GM18526 (cell line): ENCODE data around the gene SCEL.

Source experiments
- POLR2A ChIP-seq: IDR thresholded peaks from 3 replicates; pipeline ENCODE4 v1.6.1; 2011; ENCODE audit not compliant: insufficient read length; ENCODE audit errors: extremely low read depth

SCEL gene

GRCh38 chr13:77515785-77516184 is 19.7 kb upstream of the SCEL start:
- no peak for TF ChIP-seq POLR2A

GRCh38 chr13:77516342-77516789 is 19.1 kb upstream of the SCEL start:
- TF ChIP-seq POLR2A: no peak

DNA sequence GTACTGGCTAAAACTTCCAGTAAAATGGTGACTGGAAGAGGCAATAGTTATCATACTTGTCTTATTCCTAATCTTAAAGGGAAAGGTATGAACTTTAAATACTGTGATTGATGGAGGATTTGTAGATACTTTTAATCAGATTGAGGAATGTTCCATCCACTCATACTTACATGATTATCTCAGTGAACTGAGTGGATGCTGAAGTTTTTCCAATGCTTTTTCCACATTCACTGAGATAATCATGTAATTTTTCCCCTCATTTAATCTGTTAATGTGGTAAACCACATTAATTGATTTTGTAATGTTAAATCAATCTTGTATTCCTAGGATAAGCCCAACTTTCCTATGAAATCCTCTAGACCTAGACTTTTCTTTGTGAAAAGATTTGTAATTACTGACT is 17.2 kb upstream of the SCEL start:
- TF ChIP-seq POLR2A: no peak

- no peak for TF ChIP-seq POLR2A
Observed at GRCh38 chr13:77519808-77520207, 15.7 kb upstream of the SCEL start.

DNA sequence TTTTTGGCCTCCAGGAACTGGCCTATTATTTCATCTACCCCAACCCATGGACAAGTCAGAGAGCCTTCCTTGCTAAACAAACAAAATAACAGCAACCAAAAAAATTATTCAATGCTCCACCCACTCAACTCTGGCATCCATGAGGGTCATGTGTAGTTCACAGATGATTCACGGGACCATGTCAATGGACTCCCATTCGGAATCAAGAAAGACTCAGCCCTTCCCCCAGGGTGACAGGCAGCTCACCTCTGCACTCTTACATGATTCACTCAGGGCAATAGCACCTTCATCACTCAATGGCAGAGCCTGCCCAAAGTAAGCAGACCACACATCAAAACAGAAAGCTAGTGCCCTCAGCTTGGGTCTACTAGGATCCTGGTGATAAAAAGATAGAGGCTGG is 14.3 kb upstream of the SCEL start:
- TF ChIP-seq POLR2A: no peak

- no peak for TF ChIP-seq POLR2A
Observed at GRCh38 chr13:77521595-77522367, 13.7 kb upstream of the SCEL start.

GRCh38 chr13:77522444-77522843 is 13.1 kb upstream of the SCEL start:
- no peak for TF ChIP-seq POLR2A

DNA sequence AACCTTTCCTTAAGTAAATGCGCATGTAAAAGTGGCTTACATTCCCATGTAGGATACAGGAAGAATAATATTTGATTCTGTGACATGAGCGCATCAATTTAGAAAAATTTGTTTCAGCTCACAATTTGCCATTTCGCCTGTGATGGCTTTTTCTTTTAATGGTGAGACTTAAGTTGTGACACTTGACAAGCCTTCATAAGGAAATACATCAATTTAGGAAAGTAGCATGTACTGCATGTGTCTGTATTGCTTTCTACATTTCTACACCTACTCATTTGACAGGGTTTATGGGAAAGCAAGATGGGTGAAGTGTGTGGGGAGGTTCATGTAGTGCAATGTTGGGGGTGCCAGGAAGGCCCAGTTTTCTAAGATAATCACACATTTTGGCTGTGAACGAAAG is 12.1 kb upstream of the SCEL start:
- no peak for TF ChIP-seq POLR2A

- no peak for TF ChIP-seq POLR2A
Observed at GRCh38 chr13:77523834-77524728, 11.4 kb upstream of the SCEL start.

DNA sequence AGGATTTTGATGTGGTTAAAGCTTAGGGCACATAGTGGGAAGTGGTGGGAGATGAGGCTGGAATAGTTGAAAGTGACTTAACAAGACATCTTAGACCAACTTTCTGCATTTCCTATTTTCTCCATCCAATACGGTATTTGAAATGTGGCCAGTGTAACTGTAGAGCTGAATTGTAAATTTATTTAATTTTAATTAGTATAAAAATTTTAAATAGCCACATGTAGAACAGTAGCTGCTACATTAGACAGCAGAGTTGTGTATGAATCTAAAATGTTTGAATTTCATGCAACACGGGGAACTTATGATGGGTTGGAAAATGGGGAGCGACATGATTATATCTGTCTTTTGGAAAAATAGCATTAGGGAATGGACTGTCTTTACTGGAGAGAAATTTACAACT is 7.1 kb upstream of the SCEL start:
- no peak for TF ChIP-seq POLR2A

DNA sequence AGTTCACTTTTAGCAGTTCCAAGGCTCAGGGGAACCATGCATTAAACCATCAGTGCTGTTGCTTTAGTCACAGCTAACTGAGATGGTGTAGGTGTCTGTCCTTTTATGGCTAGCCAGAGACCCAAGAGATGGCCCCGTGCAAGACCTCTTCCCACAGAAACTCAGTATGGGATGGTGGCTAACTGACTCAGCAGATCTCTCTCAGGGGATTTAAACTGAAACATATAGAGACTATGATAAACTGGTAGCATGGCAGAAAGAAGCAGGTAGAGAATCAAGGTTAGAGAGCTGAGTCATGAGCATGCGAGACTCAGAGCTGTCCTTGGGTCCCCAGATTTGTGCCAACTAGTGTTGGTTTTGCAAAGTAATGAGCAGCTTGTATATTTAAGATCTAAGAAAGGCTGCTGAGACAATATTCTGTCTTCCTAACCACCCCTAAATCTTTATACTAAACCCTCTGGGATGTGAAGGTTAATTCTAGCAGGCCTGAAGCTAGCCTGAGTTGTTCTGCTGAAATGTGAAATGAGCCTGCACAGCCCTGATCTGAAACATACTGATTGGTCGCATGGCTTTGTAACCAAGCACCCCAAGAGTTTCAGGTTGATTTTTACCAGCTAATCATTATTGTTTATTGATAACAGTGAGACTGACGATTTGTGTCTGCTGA is 6.5 kb upstream of the SCEL start:
- no peak for TF ChIP-seq POLR2A

- TF ChIP-seq POLR2A: no peak
Observed at GRCh38 chr13:77529501-77529840, 6.0 kb upstream of the SCEL start.

DNA sequence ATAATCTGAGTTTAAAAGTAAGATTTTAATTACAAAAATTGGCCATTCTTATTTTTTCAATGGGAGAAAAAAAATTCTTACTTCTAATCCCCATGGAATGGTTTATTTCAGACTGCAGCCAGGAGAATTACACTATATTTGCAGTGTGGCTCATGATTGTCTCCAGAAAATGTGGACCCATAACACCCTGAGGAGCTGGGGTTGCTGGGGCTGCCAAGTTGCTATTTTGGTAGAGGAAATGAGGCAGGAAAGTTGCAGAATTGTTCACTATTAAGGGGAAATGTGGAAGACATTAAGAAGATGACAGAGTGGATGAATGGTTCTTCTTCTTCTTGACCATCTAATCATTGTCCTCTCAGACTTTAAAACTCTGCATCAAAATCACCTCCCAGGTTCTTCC is 4.6 kb upstream of the SCEL start:
- no peak for TF ChIP-seq POLR2A

GRCh38 chr13:77532983-77533382 is 2.5 kb upstream of the SCEL start:
- TF ChIP-seq POLR2A: no peak

GRCh38 chr13:77533875-77534788 is 1.4 kb upstream of the SCEL start:
- TF ChIP-seq POLR2A: no peak
